Measurements from ENCODE around the gene DMRTC2.
A peak's percentile ranks its signal among the peaks of the same experiment; 100 is the strongest.

DMRTC2 gene

GRCh38 chr19:41883821-41884733 is 39.2 kb downstream of the DMRTC2 start:
- Histone ChIP-seq H3K4me3 (ENCODE audit: low read length) (peak overlapping the region; percentile 85), H3K9ac (ENCODE audit: low read length) (peak overlapping the region; percentile 91), H2AFZ (ENCODE audit: low read depth, low read length) (peak overlapping the region; percentile 24; the same call in 1 of the 2 replicates), H3K27ac (ENCODE audit: low read length) (peak overlapping the region; percentile 78), H3K36me3 (replicated peaks; ENCODE audit: low read depth, low read length) (peaks cover 13% of the 10 kb centered on the region), H4K20me1 (ENCODE audit: insufficient read depth, low read length) (peaks cover 16% of the 10 kb centered on the region), H3K4me2 (ENCODE audit: low read length) (peak overlapping the region; percentile 92), H3K4me1 (ENCODE audit: low read length) (peaks cover 30% of the 10 kb centered on the region), H3K9me3 (ENCODE audit: insufficient read depth, low read length) (no peaks in the 10 kb centered on the region), H3K27me3 (ENCODE audit: low read depth, low read length) (no peaks in the 10 kb centered on the region), H3K79me2 (ENCODE audit: low read length) (peaks cover 44% of the 10 kb centered on the region)
- TF ChIP-seq EZH2phosphoT487 (IDR thresholded peaks at IDR 0.05; ENCODE audit: low read depth): no peak
- TF ChIP-seq CTCF (IDR thresholded peaks at IDR 0.05; ENCODE audit: low read depth, low read length): 0 out of 2 replicates have a peak, but pooled peaks have one; percentile 5

- TF ChIP-seq EZH2phosphoT487 (IDR thresholded peaks at IDR 0.05; ENCODE audit: low read depth): no peak
- H3K27ac ChIP-seq (ENCODE audit: low read length): no peak overlapping the region
- H3K4me2 ChIP-seq (ENCODE audit: low read length): peak overlapping the region; percentile 35
- H3K9ac ChIP-seq (ENCODE audit: low read length): no peak overlapping the region
- peaks cover 17% of the 10 kb centered on the region for H4K20me1 ChIP-seq (ENCODE audit: insufficient read depth, low read length)
- H3K79me2 ChIP-seq (ENCODE audit: low read length): peaks cover 35% of the 10 kb centered on the region
- H3K4me3 ChIP-seq (ENCODE audit: low read length): no peak overlapping the region
- H3K4me1 ChIP-seq (ENCODE audit: low read length): peaks cover 28% of the 10 kb centered on the region
- H2AFZ ChIP-seq (ENCODE audit: low read depth, low read length): no peak overlapping the region
- H3K27me3 ChIP-seq (ENCODE audit: low read depth, low read length): no peaks in the 10 kb centered on the region
- H3K9me3 ChIP-seq (ENCODE audit: insufficient read depth, low read length): no peaks in the 10 kb centered on the region
- peaks cover 11% of the 10 kb centered on the region for H3K36me3 ChIP-seq (replicated peaks; ENCODE audit: low read depth, low read length)
Measured at GRCh38 chr19:41886761-41887710, 42.2 kb downstream of the DMRTC2 start.

GRCh38 chr19:41887711-41888382 is 43.0 kb downstream of the DMRTC2 start:
- H3K4me3 ChIP-seq (ENCODE audit: low read length): no peak overlapping the region
- no peak overlapping the region for H3K27ac ChIP-seq (ENCODE audit: low read length)
- no peak overlapping the region for H2AFZ ChIP-seq (ENCODE audit: low read depth, low read length)
- no peaks in the 10 kb centered on the region for H3K27me3 ChIP-seq (ENCODE audit: low read depth, low read length)
- peaks cover 35% of the 10 kb centered on the region for H3K79me2 ChIP-seq (ENCODE audit: low read length)
- H3K4me2 ChIP-seq (ENCODE audit: low read length): peak overlapping the region; percentile 35; the same call in 1 of the 2 replicates
- H3K9me3 ChIP-seq (ENCODE audit: insufficient read depth, low read length): no peaks in the 10 kb centered on the region
- TF ChIP-seq CTCF (IDR thresholded peaks at IDR 0.05; ENCODE audit: low read depth, low read length) (peak; percentile 16; the same call in 1 of the 2 replicates), EZH2phosphoT487 (IDR thresholded peaks at IDR 0.05; ENCODE audit: low read depth) (no peak)
- H3K4me1 ChIP-seq (ENCODE audit: low read length): peaks cover 23% of the 10 kb centered on the region
- H3K9ac ChIP-seq (ENCODE audit: low read length): no peak overlapping the region
- H4K20me1 ChIP-seq (ENCODE audit: insufficient read depth, low read length): peaks cover 17% of the 10 kb centered on the region
- H3K36me3 ChIP-seq (replicated peaks; ENCODE audit: low read depth, low read length): peaks cover 15% of the 10 kb centered on the region

- H3K4me1 ChIP-seq (ENCODE audit: low read length): peaks cover 26% of the 10 kb centered on the region
- H3K27ac ChIP-seq (ENCODE audit: low read length): no peak overlapping the region
- no peak overlapping the region for H2AFZ ChIP-seq (ENCODE audit: low read depth, low read length)
- H3K9ac ChIP-seq (ENCODE audit: low read length): no peak overlapping the region
- H3K36me3 ChIP-seq (replicated peaks; ENCODE audit: low read depth, low read length): peaks cover 17% of the 10 kb centered on the region
- peaks cover 28% of the 10 kb centered on the region for H3K79me2 ChIP-seq (ENCODE audit: low read length)
- H3K4me3 ChIP-seq (ENCODE audit: low read length): no peak overlapping the region
- no peak overlapping the region for H3K4me2 ChIP-seq (ENCODE audit: low read length)
- TF ChIP-seq EZH2phosphoT487 (IDR thresholded peaks at IDR 0.05; ENCODE audit: low read depth): no peak
- no peak for TF ChIP-seq CTCF (IDR thresholded peaks at IDR 0.05; ENCODE audit: low read depth, low read length)
- no peaks in the 10 kb centered on the region for H3K9me3 ChIP-seq (ENCODE audit: insufficient read depth, low read length)
- H3K27me3 ChIP-seq (ENCODE audit: low read depth, low read length): no peaks in the 10 kb centered on the region
- H4K20me1 ChIP-seq (ENCODE audit: insufficient read depth, low read length): peaks cover 17% of the 10 kb centered on the region
Measured at GRCh38 chr19:41888926-41889325, 44.1 kb downstream of the DMRTC2 start.
